Liver (tissue), 9 donors: ENCODE results near the gene OSBPL5. TPM values are rescaled to one million over a fixed set of nuclear protein-coding genes. Genes with fewer than 3 reads are reported as not detected.

Source experiments
- DNase-seq: peaks from one replicate; pipeline ENCODE4 v3.0.0-alpha.2; 2017; ENCODE audit warnings: low spot score
- H3K27ac ChIP-seq, 2 donors: one replicate each; pipeline ENCODE4 v1.7.0; 2013; ENCODE audit warnings: inconsistent platforms in 2 of 2, low read length in 2 of 2, control low read depth in 1 of 2, low read depth in 1 of 2, mild to moderate bottlenecking in 1 of 2
- H3K27me3 ChIP-seq, 4 donors: one replicate each; pipeline versions ENCODE4 v1.6.1 to v1.7.0; 2013; ENCODE audit warnings: low read length in 3 of 4, inconsistent platforms in 1 of 4, mild to moderate bottlenecking in 1 of 4, moderate library complexity in 1 of 4; ENCODE audit not compliant: control insufficient read depth in 4 of 4, insufficient read depth in 4 of 4
- H3K36me3 ChIP-seq, 4 donors: one replicate each; pipeline versions ENCODE4 v1.6.1 to v1.7.0; 2013; ENCODE audit warnings: low read length in 3 of 4, mild to moderate bottlenecking in 3 of 4, low read depth in 1 of 4, moderate library complexity in 1 of 4; ENCODE audit not compliant: control insufficient read depth in 4 of 4, insufficient read depth in 3 of 4
- H3K4me1 ChIP-seq, 4 donors: one replicate each; pipeline versions ENCODE4 v1.6.1 to v1.7.0; 2013; ENCODE audit warnings: low read length in 3 of 4, mild to moderate bottlenecking in 3 of 4, moderate library complexity in 1 of 4; ENCODE audit not compliant: control insufficient read depth in 4 of 4, insufficient read depth in 4 of 4
- H3K4me3 ChIP-seq, 3 donors: one replicate each; pipeline versions ENCODE4 v1.6.1 to v1.7.0; 2013; ENCODE audit warnings: low read length in 3 of 3, control low read depth in 1 of 3, low read depth in 1 of 3, mild to moderate bottlenecking in 1 of 3
- H3K9ac ChIP-seq, 2 donors: one replicate each; pipeline ENCODE4 v1.7.0; 2013; ENCODE audit warnings: low read length in 2 of 2, mild to moderate bottlenecking in 2 of 2, moderate library complexity in 2 of 2, control low read depth in 1 of 2, low read depth in 1 of 2
- H3K9me3 ChIP-seq, 4 donors: one replicate each; pipeline versions ENCODE4 v1.6.1 to v1.7.0; 2013; ENCODE audit warnings: low read length in 3 of 4; ENCODE audit not compliant: control insufficient read depth in 4 of 4
- EGR1 ChIP-seq, 2 donors: IDR thresholded peaks; 2 replicates each; pipeline ENCODE4 v1.6.1; 2016 to 2018; ENCODE audit warnings: antibody characterized with exemption in 2 of 2, low read depth in 2 of 2
- FOXA1 ChIP-seq: IDR thresholded peaks from 2 replicates; pipeline ENCODE4 v1.6.1; 2016; ENCODE audit warnings: antibody characterized with exemption
- FOXA2 ChIP-seq: IDR thresholded peaks from 2 replicates; pipeline ENCODE4 v1.6.1; 2016; ENCODE audit warnings: antibody characterized with exemption
- GABPA ChIP-seq, 2 donors: IDR thresholded peaks in 1 of 2; conservative IDR thresholded peaks in 1 of 2; 2 replicates each; pipeline ENCODE4 v1.6.1; 2016; ENCODE audit warnings: antibody characterized with exemption in 2 of 2, mild to moderate bottlenecking in 1 of 2, moderate library complexity in 1 of 2
- HNF4A ChIP-seq, 2 donors: conservative IDR thresholded peaks; 2 replicates each; pipeline ENCODE4 v1.6.1; 2016; ENCODE audit warnings: antibody characterized with exemption in 2 of 2, mild to moderate bottlenecking in 2 of 2
- JUND ChIP-seq, 2 donors: IDR thresholded peaks; 2 replicates each; pipeline ENCODE4 v1.6.1; 2016; ENCODE audit warnings: antibody characterized with exemption in 2 of 2
- NR2F2 ChIP-seq: IDR thresholded peaks from 2 replicates; pipeline ENCODE4 v1.6.1; 2016; ENCODE audit warnings: antibody characterized with exemption
- RAD21 ChIP-seq, 2 donors: IDR thresholded peaks; 2 replicates each; pipeline ENCODE4 v1.6.1; 2016; ENCODE audit warnings: antibody characterized with exemption in 2 of 2, mild to moderate bottlenecking in 2 of 2
- RXRA ChIP-seq, 2 donors: IDR thresholded peaks; 2 replicates each; pipeline ENCODE4 v1.6.1; 2017 to 2018; ENCODE audit warnings: antibody characterized with exemption in 2 of 2, mild to moderate bottlenecking in 1 of 2
- SP1 ChIP-seq: IDR thresholded peaks from 2 replicates; pipeline ENCODE4 v1.6.1; 2018; ENCODE audit warnings: antibody characterized with exemption, mild to moderate bottlenecking
- TAF1 ChIP-seq: conservative IDR thresholded peaks from 2 replicates; pipeline ENCODE4 v1.6.1; 2016; ENCODE audit warnings: antibody characterized with exemption, mild to moderate bottlenecking
- YY1 ChIP-seq: IDR thresholded peaks from 2 replicates; pipeline ENCODE4 v1.6.1; 2016; ENCODE audit warnings: antibody characterized with exemption, mild to moderate bottlenecking
- WGBS: extraction: QIAGEN DNeasy Blood & Tissue Kit; methylation state at CpG from one replicate; pipeline ENCODE4 v1.1.7; 2013; 5-methylcytosine and 5-hydroxymethylcytosine counted together
- polyA plus RNA-seq, 2 donors: library from polyadenylated mRNA; stranded (reverse) in 1 of 2; unstranded in 1 of 2; fragments of 200-250 nt in 1 of 2; fragments of >200 nt in 1 of 2; fragmentation: Nextera tagmentation in 1 of 2; extraction: Ambion mirVana in 1 of 2; gene quantifications; one replicate each; pipeline versions ENCODE4 v1.2.1 to v1.2.3, GENCODE V29; 2013 to 2015
- total RNA-seq, 2 donors: library from RNA; depleted of rRNA; stranded (reverse); fragments of >200 nt; gene quantifications; one replicate each; pipeline ENCODE4 v1.2.3, GENCODE V29; 2014
- TF ChIP-seq, protein P1 (sequence below): IDR thresholded peaks from 2 replicates; pipeline ENCODE4 v1.6.1; 2016; ENCODE audit warnings: antibody characterized with exemption
- TF ChIP-seq, protein P2 (sequence below): fragments of 150-350 bp; IDR thresholded peaks from 2 replicates; pipeline ENCODE4 v1.5.1; 2017; ENCODE audit warnings: improper control_type of control experiment, low read depth, low read length; ENCODE audit not compliant: missing input control
- TF ChIP-seq, protein P3 (sequence below): IDR thresholded peaks from 2 replicates; pipeline ENCODE4 v1.6.1; 2016; ENCODE audit warnings: antibody characterized with exemption
- TF ChIP-seq, protein P4 (sequence below): IDR thresholded peaks from 2 replicates; pipeline ENCODE4 v1.6.1; 2016; ENCODE audit warnings: antibody characterized with exemption
- TF ChIP-seq, protein P5 (sequence below): IDR thresholded peaks from 2 replicates; pipeline ENCODE4 v1.6.1; 2016; ENCODE audit warnings: antibody characterized with exemption, mild to moderate bottlenecking
- donor health status: healthy.
- donor health status: healthy.
- donor health status: healthy.
- donor health status: healthy.
- donor health status: healthy.

The OSBPL5 gene
- total and polyA plus RNA-seq, 4 donors: 0.74 to 6.2 (median 3.9) TPM

DNA sequence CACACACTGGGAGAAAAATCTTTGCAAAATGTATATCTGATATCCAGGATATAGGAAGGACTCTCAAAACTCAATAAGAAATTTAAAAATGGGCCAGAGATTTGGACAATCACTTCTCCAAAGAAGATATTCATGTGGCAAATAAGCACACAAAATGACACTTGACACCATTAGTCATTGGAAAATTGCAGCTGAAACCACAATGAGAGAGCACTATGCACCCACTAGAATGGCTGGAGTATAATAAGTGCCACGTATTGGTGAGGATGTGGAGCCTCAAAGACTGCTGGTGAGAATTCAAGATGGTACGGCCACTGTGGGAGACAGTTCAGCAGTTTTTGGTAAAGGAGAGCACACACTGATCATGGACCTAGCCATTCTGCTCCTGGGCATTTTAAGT is 12.8 kb upstream of the OSBPL5 start:
- H3K36me3 ChIP-seq: no peaks in the 10 kb centered on the region
- no peaks in the 10 kb centered on the region for H3K27me3 ChIP-seq
- whole genome bisulfite sequencing: 79% methylated on average over 2 of the region's 2 CpGs
- H3K27ac ChIP-seq: no peak overlapping the region
- no peak overlapping the region for H3K4me3 ChIP-seq
- no peak for DNase-seq
- H3K9me3 ChIP-seq: peaks cover 0 to 11% (median 6%) of the 10 kb centered on the region in 4 donors
- no peak overlapping the region for H3K9ac ChIP-seq
- TF ChIP-seq NR2F2: no peak
- no peak for TF ChIP-seq JUND (IDR thresholded peaks at IDR 0.05)
- TF ChIP-seq SP1: no peak
- TF ChIP-seq TAF1: no peak
- TF ChIP-seq HNF4A (conservative IDR thresholded peaks at IDR 0.05): no peak
- TF ChIP-seq FOXA2: no peak
- TF ChIP-seq, protein P1, sequence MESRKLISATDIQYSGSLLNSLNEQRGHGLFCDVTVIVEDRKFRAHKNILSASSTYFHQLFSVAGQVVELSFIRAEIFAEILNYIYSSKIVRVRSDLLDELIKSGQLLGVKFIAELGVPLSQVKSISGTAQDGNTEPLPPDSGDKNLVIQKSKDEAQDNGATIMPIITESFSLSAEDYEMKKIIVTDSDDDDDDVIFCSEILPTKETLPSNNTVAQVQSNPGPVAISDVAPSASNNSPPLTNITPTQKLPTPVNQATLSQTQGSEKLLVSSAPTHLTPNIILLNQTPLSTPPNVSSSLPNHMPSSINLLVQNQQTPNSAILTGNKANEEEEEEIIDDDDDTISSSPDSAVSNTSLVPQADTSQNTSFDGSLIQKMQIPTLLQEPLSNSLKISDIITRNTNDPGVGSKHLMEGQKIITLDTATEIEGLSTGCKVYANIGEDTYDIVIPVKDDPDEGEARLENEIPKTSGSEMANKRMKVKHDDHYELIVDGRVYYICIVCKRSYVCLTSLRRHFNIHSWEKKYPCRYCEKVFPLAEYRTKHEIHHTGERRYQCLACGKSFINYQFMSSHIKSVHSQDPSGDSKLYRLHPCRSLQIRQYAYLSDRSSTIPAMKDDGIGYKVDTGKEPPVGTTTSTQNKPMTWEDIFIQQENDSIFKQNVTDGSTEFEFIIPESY: no peak
- TF ChIP-seq FOXA1: no peak
- TF ChIP-seq YY1: no peak
- H3K4me1 ChIP-seq: no peaks in the 10 kb centered on the region

DNA sequence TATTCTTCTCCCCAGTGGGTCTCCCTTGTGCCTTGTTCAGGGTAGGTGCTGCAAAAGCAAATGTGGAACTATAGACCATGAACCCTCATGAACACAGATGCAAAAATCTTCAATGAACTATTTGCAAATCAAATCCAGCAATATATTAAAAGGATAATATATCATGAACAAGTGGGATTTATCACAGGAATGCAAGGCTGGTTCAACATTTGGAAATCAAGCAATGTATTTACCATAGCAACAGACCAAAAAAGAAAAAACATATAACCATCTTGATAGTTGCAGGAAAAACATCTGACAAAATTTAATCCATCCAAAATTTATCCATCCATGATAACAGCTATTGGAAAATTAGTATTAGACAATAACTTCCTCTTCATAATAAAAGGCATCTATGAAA is 11.4 kb upstream of the OSBPL5 start:
- peaks cover 0 to 11% (median 6%) of the 10 kb centered on the region in 4 donors for H3K9me3 ChIP-seq
- H3K9ac ChIP-seq: no peak overlapping the region
- H3K36me3 ChIP-seq: no peaks in the 10 kb centered on the region
- H3K4me1 ChIP-seq: no peaks in the 10 kb centered on the region
- H3K27me3 ChIP-seq: no peaks in the 10 kb centered on the region
- H3K4me3 ChIP-seq: no peak overlapping the region
- TF ChIP-seq, protein P2, sequence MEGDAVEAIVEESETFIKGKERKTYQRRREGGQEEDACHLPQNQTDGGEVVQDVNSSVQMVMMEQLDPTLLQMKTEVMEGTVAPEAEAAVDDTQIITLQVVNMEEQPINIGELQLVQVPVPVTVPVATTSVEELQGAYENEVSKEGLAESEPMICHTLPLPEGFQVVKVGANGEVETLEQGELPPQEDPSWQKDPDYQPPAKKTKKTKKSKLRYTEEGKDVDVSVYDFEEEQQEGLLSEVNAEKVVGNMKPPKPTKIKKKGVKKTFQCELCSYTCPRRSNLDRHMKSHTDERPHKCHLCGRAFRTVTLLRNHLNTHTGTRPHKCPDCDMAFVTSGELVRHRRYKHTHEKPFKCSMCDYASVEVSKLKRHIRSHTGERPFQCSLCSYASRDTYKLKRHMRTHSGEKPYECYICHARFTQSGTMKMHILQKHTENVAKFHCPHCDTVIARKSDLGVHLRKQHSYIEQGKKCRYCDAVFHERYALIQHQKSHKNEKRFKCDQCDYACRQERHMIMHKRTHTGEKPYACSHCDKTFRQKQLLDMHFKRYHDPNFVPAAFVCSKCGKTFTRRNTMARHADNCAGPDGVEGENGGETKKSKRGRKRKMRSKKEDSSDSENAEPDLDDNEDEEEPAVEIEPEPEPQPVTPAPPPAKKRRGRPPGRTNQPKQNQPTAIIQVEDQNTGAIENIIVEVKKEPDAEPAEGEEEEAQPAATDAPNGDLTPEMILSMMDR: no peak
- TF ChIP-seq EGR1 (IDR thresholded peaks at IDR 0.05; ENCODE audit: low read depth in 2 of 2) (no peak), RXRA (IDR thresholded peaks at IDR 0.05) (no peak), YY1 (no peak), GABPA (IDR thresholded peaks at IDR 0.05 in 1 of 2, conservative IDR thresholded peaks at IDR 0.05 in 1 of 2) (no peak), TAF1 (no peak), JUND (IDR thresholded peaks at IDR 0.05) (no peak), RAD21 (IDR thresholded peaks at IDR 0.05) (no peak), FOXA2 (no peak), NR2F2 (no peak), SP1 (no peak)
- TF ChIP-seq, protein P1: no peak
- TF ChIP-seq, protein P3, sequence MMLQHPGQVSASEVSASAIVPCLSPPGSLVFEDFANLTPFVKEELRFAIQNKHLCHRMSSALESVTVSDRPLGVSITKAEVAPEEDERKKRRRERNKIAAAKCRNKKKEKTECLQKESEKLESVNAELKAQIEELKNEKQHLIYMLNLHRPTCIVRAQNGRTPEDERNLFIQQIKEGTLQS: no peak
- TF ChIP-seq, protein P4, sequence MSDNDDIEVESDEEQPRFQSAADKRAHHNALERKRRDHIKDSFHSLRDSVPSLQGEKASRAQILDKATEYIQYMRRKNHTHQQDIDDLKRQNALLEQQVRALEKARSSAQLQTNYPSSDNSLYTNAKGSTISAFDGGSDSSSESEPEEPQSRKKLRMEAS: no peak
- TF ChIP-seq, protein P5, sequence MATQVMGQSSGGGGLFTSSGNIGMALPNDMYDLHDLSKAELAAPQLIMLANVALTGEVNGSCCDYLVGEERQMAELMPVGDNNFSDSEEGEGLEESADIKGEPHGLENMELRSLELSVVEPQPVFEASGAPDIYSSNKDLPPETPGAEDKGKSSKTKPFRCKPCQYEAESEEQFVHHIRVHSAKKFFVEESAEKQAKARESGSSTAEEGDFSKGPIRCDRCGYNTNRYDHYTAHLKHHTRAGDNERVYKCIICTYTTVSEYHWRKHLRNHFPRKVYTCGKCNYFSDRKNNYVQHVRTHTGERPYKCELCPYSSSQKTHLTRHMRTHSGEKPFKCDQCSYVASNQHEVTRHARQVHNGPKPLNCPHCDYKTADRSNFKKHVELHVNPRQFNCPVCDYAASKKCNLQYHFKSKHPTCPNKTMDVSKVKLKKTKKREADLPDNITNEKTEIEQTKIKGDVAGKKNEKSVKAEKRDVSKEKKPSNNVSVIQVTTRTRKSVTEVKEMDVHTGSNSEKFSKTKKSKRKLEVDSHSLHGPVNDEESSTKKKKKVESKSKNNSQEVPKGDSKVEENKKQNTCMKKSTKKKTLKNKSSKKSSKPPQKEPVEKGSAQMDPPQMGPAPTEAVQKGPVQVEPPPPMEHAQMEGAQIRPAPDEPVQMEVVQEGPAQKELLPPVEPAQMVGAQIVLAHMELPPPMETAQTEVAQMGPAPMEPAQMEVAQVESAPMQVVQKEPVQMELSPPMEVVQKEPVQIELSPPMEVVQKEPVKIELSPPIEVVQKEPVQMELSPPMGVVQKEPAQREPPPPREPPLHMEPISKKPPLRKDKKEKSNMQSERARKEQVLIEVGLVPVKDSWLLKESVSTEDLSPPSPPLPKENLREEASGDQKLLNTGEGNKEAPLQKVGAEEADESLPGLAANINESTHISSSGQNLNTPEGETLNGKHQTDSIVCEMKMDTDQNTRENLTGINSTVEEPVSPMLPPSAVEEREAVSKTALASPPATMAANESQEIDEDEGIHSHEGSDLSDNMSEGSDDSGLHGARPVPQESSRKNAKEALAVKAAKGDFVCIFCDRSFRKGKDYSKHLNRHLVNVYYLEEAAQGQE: no peak
- H3K27ac ChIP-seq: no peak overlapping the region
- DNase-seq: no peak
